ENCODE data around the gene NPIPB2.
"Not testable (repeated sequence)": the region's sequence is repeated elsewhere in the genome, so short reads cannot be mapped to it uniquely, and the experiment has no call there.

Gene NPIPB2

GRCh38 chr16:11941945-11942344, at the start of gene NPIPB2:
Gene NPIPB2 (minus strand): TSS chr16:11942045. CDS start chr16:11942045, 0 bp downstream.
- DNase-seq (ENCODE audit: low spot score); in situ Hi-C loops (cut with MboI; ENCODE audit: low pct_unique_long_range_greater_than_20kb, low sequenced_read_pairs, unreplicated experiment): not testable (repeated sequence)

- in situ Hi-C loops (cut with MboI; ENCODE audit: low pct_unique_long_range_greater_than_20kb, low sequenced_read_pairs, unreplicated experiment): no loop called here
- no peak for DNase-seq (ENCODE audit: low spot score)
- TF ChIP-seq CTCF (IDR thresholded peaks at IDR 0.05; ENCODE audit: extremely low read depth, insufficient read depth, missing control alignments): no peak
Measured at GRCh38 chr16:11990702-11991390, 49.0 kb upstream of the NPIPB2 start.

- no peak for TF ChIP-seq CTCF (IDR thresholded peaks at IDR 0.05; ENCODE audit: extremely low read depth, insufficient read depth, missing control alignments)
- DNase-seq (ENCODE audit: low spot score): no peak
- in situ Hi-C loops (cut with MboI; ENCODE audit: low pct_unique_long_range_greater_than_20kb, low sequenced_read_pairs, unreplicated experiment): no loop called here
Measured at GRCh38 chr16:11988258-11988978, 46.6 kb upstream of the NPIPB2 start.

GRCh38 chr16:11986521-11987057, 44.7 kb upstream of the NPIPB2 start:
- TF ChIP-seq CTCF (IDR thresholded peaks at IDR 0.05; ENCODE audit: extremely low read depth, insufficient read depth, missing control alignments): no peak

GRCh38 chr16:11985250-11985649, 43.4 kb upstream of the NPIPB2 start:
- in situ Hi-C loops (cut with MboI; ENCODE audit: low pct_unique_long_range_greater_than_20kb, low sequenced_read_pairs, unreplicated experiment): no loop called here
- TF ChIP-seq CTCF (IDR thresholded peaks at IDR 0.05; ENCODE audit: extremely low read depth, insufficient read depth, missing control alignments): no peak
- DNase-seq (ENCODE audit: low spot score): no peak

More at GRCh38 chr16:11986521-11987057, 44.7 kb upstream of the NPIPB2 start:
- no peak for DNase-seq (ENCODE audit: low spot score)
- in situ Hi-C loops (cut with MboI; ENCODE audit: low pct_unique_long_range_greater_than_20kb, low sequenced_read_pairs, unreplicated experiment): no loop called here

GRCh38 chr16:11980136-11980844, 38.4 kb upstream of the NPIPB2 start:
- DNase-seq (ENCODE audit: low spot score): peak; percentile 50
- no peak for TF ChIP-seq CTCF (IDR thresholded peaks at IDR 0.05; ENCODE audit: extremely low read depth, insufficient read depth, missing control alignments)
- in situ Hi-C loops (cut with MboI; ENCODE audit: low pct_unique_long_range_greater_than_20kb, low sequenced_read_pairs, unreplicated experiment): no loop called here

Data from GM13977 (cell line).